HL-60 (cell line): Measurements from ENCODE around the gene PODNL1.

Experiments used
- CTCF ChIP-seq: IDR thresholded peaks from one replicate; pipeline ENCODE4 v1.5.1; 2011; ENCODE audit warnings: low read length, control low read depth, inconsistent platforms; ENCODE audit not compliant: insufficient read depth
- GABPA ChIP-seq: IDR thresholded peaks from 2 replicates; pipeline ENCODE4 v1.6.1; 2012; ENCODE audit warnings: low read depth
- POLR2AphosphoS5 ChIP-seq: IDR thresholded peaks from 2 replicates; pipeline ENCODE4 v1.6.1; 2012; ENCODE audit warnings: low read depth

GRCh38 chr19:13929340-13929739, 8.9 kb downstream of the PODNL1 start:
- TF ChIP-seq CTCF (no peak), POLR2AphosphoS5 (no peak), GABPA (no peak)
